Activated CD8-positive, alpha-beta memory T cell treated with anti-CD3 and anti-CD28 coated beads, Interleukin-2, amount 50 U/mL, for 24 hours (primary cell): Measurements from ENCODE around the gene MBD3L2B.
"Not testable (repeated sequence)": the region's sequence is repeated elsewhere in the genome, so short reads cannot be mapped to it uniquely, and the experiment has no call there.

Experiments
- DNase-seq: peaks from one replicate; pipeline ENCODE4 v3.0.0-alpha.2; 2020; ENCODE audit errors: extremely low read depth

Gene MBD3L2B

GRCh38 chr19:7021331-7021730, at the start of gene MBD3L2B:
MBD3L2B (minus strand) TSS chr19:7021431; CDS start chr19:7021397, 34 bp downstream.
- DNase-seq, result not testable (repeated sequence)

DNA sequence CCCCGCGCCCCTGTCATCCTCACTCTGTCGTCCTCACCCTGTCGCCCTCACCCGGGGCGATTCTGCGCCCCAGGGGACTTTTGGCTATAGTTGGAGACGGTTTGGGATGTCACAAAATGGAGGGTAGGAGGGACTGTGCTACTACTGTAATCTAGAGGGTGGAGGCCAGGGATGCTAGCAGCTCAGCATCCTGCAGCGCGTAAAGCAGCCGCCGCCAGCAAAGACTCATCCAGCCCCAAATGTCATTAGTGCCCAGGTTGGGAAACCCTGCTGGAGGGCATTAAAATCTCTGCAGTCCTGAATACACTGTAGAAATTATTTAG, 48.6 kb upstream of the MBD3L2B start:
- no peak for DNase-seq

GRCh38 chr19:7069042-7069903, 48.0 kb upstream of the MBD3L2B start, which contains the start of gene ZNF557:
ZNF557 (plus strand) TSS chr19:7069703; CDS start chr19:7075075, 5,372 bp downstream.
- peak; percentile 93 for DNase-seq

GRCh38 chr19:7068599-7068998, 47.4 kb upstream of the MBD3L2B start:
- DNase-seq, result no peak

GRCh38 chr19:7067716-7068115, 46.5 kb upstream of the MBD3L2B start:
- DNase-seq, result no peak

GRCh38 chr19:7067122-7067521, 45.9 kb upstream of the MBD3L2B start:
- DNase-seq, result not testable (repeated sequence)

DNA sequence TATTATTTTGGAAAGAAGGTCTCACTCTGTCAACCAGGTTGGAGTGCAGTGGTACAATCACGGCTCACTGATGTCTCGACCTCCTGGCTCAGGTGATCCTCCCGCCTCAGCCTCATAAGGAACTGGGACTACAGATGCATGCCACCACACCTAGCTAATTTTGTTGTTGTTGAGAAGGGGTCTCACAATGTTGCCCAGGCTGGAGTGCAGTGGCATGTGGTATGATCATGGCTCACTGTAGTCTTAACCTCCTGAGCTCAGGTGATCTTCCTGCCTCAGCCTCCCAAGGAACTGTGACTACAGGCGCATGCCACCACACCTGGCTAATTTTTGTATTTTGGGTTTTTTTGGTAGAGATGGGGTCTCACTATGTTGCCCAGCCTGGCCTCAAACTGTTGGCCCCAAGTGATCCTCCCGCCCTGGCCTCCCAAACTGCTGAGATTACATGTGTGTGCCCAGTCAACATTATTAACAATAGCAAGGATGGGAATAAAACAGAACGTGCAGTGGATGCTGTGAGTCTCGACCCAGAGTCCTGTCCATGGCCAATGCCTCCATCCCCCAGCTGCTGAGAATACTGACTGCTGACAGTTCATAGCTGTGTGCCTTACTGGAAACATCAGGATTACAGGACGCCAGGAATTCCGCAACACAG, 42.7 kb upstream of the MBD3L2B start:
- no peak for DNase-seq

DNA sequence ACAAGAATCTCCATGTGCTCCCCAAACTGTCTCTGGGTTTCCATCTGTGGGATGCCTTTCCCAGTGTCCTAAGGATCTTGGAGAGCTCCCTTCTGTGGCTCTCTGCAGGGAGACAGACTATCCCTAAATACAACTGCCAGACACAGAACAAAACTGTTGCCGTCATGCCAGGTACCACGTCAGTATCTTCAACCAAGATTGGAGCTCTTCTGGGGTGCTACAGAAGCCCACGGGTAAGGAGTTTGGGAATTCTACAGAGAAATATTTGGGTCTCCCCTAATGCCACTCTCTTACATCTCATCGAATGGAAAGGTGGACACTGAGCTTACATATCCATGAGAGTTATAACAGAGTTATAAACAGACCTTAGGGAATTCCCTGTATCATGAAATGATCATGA, 42.1 kb upstream of the MBD3L2B start:
- no peak for DNase-seq

DNA sequence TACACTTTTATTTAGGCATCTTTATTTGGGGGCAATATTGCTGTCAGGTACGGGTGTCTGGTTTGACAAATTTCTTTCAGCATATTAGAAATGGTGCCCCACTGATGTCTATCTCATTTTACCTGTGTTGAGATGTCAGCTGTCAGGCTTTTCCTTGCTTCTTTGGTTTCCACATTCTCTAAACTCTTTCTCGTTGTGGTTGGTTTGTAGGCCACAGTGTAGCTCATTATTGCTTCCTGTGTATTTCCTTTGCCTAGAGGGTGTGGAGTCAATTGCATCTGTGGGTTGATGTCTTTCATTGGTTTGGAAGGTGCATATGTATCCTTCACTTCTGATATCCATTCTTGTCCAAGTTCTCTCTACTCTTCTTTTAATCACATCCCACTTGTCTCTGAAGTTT, 38.7 kb upstream of the MBD3L2B start:
- DNase-seq, result not testable (repeated sequence)

DNA sequence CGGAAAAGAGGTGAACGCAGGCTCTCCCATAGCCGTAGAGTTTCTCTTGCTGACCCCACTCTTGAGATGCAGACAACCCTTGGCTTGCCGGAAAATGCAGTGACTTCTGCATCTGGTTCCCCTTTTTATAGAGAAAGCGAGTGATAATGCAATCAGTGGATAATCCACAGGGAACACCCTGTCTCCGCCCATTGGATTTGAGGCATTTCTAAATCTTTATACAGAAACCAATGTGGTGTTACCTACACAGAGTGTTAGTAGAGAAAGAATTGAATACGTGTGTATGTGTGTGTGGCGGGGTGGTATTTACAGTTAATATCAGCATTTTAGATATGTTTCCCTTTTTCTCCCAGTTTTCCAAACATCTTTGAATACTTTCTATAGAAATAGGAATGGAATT, 37.3 kb upstream of the MBD3L2B start, which contains the start of gene MBD3L3:
Gene MBD3L3 (minus strand): TSS at position 101 of the 400 bp plus-strand sequence. CDS start 71 bp downstream, at position 30.
- DNase-seq, result not testable (repeated sequence)

DNA sequence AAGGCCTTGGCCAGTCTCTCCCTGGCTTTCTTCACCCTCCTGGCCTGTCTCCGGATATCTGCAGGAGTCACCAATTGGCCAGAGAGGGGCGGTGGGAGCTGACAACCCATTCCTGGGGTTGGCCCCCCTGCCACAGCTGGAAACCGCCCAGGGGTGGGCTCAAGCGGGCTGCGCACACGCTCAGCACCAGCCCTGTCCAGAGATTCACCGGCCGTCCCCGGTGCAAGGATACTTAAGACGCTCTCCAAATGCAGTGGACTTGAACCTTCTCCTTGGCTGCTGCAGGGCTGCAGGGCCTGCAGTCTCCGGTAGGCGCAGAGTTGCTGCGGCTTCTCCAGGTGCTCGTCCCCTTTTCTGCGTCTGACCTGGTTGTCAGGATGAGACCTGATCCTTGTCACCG, 35.1 kb upstream of the MBD3L2B start:
- not testable (repeated sequence) for DNase-seq

DNA sequence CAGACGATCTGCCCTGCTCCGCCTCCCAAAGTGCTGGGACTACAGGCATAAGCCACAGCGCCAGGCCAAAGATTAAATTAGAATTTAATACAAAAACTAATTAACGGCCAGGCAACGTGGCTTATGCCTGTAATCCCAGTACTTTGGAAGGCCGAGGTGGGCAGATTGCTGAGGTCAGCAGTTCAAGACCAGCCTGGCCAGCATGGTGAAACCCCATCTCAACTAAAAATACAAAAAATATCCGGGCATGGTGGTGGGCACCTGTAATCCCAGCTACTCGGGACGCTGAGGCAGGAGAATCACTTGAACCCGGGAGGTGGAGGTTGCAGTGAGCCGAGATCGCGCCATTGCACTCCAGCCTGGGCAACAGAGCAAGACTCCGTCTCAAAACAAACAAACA, 34.4 kb upstream of the MBD3L2B start:
- DNase-seq, result not testable (repeated sequence)

DNA sequence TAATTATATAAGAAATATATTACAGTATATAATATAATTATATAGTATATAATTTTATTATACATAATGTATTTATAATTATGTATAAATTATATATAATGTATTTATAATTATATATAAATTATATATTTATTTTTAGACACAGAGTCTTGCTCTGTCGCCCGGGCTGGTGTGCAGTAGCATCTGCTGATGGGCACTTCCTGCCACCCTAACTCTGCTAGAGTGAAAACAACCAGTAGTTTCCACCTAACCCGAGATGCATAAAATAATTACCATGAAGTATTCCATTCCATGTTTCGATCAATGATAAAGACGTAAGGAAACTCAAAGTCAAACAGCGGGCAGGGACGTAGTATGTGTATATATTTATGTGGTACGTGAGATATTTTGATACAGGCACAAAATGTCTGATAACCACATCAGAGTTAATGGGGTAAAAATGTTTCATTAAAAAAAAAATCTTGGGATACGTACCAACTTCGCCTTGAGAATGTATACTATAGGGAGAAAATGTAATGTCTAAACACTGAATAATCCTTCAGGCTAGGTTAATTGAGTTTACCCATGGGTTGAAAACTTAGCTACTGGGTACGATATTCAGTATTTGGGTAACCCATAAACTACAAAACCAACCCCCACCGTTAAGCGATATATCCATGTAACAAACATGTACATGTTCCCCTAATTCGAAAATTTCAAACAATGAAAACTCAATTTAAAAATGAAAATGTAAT, 33.6 kb upstream of the MBD3L2B start:
- not testable (repeated sequence) for DNase-seq

DNA sequence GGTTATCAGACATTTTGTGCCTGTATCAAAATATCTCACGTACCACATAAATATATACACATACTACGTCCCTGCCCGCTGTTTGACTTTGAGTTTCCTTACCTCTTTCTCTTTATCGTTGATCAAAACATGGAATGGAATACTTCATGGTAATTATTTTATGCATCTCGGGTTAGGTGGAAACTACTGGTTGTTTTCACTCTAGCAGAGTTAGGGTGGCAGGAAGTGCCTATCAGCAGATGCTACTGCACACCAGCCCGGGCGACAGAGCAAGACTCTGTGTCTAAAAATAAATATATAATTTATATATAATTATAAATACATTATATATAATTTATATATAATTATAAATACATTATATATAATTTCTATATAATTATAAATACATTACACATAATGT, 31.7 kb upstream of the MBD3L2B start:
- DNase-seq, result not testable (repeated sequence)

GRCh38 chr19:7051421-7051820, 30.2 kb upstream of the MBD3L2B start:
- DNase-seq, result not testable (repeated sequence)

DNA sequence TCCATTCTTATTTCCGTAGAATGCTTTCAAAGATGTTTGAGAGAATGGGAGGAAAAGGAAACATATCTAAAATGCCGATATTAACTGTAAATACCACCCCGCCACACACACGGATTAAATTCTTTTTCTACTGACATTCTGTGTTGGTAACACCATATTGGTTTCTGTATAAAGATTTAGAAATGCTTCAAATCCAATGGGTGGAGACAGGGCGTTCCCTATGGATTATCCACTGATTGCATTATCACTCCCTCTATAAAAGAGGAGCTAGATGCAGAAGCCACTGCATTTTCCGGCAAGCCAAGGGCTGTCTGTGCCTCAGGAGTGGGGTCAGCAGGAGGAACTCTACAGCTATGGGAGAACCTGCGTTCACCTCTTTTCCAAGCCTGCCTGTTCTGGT, 27.8 kb upstream of the MBD3L2B start, which contains the start of gene MBD3L2:
Gene MBD3L2 (plus strand): TSS at position 301 of the 400 bp plus-strand sequence. CDS start 53 bp downstream, at position 354.
- not testable (repeated sequence) for DNase-seq

- not testable (repeated sequence) for DNase-seq
Observed at GRCh38 chr19:7041563-7041962, 20.3 kb upstream of the MBD3L2B start.

DNA sequence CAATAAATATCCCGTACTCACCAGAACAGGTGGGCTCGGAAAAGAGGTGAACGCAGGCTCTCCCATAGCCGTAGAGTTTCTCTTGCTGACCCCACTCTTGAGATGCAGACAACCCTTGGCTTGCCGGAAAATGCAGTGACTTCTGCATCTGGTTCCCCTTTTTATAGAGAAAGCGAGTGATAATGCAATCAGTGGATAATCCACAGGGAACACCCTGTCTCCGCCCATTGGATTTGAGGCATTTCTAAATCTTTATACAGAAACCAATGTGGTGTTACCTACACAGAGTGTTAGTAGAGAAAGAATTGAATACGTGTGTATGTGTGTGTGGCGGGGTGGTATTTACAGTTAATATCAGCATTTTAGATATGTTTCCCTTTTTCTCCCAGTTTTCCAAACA, 18.8 kb upstream of the MBD3L2B start, which contains the start of gene MBD3L4:
Gene MBD3L4 (minus strand): TSS at position 101 of the 400 bp plus-strand sequence. CDS start 35 bp downstream, at position 66.
- DNase-seq, result not testable (repeated sequence)

DNA sequence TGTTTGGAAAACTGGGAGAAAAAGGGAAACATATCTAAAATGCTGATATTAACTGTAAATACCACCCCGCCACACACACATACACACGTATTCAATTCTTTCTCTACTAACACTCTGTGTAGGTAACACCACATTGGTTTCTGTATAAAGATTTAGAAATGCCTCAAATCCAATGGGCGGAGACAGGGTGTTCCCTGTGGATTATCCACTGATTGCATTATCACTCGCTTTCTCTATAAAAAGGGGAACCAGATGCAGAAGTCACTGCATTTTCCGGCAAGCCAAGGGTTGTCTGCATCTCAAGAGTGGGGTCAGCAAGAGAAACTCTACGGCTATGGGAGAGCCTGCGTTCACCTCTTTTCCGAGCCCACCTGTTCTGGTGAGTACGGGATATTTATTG, 9.0 kb upstream of the MBD3L2B start, which contains the start of gene MBD3L5:
Gene MBD3L5 (plus strand): TSS at position 301 of the 400 bp plus-strand sequence. CDS start 34 bp downstream, at position 335.
- not testable (repeated sequence) for DNase-seq

DNA sequence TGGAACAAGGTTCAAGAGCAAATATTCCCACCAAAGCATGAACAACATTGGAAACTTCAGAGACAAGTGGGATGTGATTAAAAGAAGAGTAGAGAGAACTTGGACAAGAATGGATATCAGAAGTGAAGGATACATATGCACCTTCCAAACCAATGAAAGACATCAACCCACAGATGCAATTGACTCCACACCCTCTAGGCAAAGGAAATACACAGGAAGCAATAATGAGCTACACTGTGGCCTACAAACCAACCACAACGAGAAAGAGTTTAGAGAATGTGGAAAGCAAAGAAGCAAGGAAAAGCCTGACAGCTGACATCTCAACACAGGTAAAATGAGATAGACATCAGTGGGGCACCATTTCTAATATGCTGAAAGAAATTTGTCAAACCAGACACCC, 7.6 kb upstream of the MBD3L2B start:
- DNase-seq, result not testable (repeated sequence)

DNA sequence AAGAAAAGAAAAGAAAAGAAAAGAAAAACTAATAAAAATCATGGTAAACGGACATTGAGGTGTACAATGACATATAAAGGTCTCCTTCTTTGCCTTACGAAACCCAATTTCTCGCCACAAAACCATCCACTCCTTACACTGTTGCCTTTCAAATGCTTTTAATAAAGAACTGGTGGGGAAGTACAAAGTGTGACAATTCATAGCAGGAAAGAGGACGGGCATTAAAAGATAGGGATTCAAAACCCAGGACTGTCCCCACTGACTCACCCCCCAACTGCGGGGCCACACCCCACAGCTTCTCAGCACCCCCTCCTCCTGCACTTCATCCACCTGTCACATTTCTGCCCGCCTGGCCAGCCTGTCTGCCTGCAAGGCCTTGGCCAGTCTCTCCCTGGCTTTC, 2.4 kb downstream of the MBD3L2B start:
- DNase-seq, result no peak

DNA sequence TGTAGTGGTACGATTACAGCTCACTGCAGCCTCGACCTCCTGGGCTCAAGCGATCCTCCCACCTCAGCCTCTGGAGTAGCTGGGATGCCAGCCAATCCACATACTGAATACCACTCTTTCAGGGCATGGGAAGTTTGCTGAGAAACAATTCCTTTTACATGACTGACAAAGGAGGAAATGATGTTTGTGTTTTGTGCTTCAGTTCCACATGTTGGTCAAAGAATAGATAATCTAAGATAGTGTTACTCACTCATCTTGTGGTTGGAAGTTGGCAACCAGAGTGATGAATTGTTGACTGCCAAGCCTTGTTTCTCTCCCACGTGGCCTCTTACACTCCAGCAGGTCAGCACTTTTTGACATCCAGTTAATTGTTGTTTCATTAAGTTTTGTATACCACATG, 7.6 kb downstream of the MBD3L2B start:
- DNase-seq, result no peak
